HG03108 (cell line): ENCODE results near the gene COL24A1.
"Not testable (repeated sequence)": the region's sequence is repeated elsewhere in the genome, so short reads cannot be mapped to it uniquely, and the experiment has no call there.

ENCODE experiments used
- ATAC-seq: cut with Tn5 transposase; IDR thresholded peaks from one replicate; pipeline ENCODE4 v1.9.1; 2021; ENCODE audit warnings: moderate library complexity; ENCODE audit not compliant: unreplicated experiment

The COL24A1 gene

GRCh38 chr1:86153836-86154235, 2.7 kb downstream of the COL24A1 start:
- no peak for ATAC-seq

DNA sequence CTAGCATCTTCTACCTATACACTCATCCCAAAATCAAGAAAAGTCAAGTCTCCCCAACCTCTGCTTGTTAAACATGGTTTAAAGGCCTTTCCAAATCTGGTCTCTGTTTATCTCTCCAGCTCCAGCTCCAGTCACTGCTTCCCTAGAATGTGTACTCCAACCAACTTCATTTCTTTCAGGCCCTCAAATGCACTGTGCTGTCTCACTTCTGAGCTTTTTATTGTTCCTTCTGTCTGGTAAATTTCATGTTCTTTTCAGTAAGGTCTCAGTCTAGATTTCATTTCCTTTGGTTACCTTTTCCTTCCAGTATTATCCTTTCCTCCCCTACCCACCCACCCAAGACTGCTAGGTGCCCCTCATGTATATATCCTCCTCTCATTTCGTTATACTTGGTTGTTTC, 3.7 kb downstream of the COL24A1 start:
- ATAC-seq = no peak

GRCh38 chr1:86151427-86151826, 5.1 kb downstream of the COL24A1 start:
- ATAC-seq = no peak

DNA sequence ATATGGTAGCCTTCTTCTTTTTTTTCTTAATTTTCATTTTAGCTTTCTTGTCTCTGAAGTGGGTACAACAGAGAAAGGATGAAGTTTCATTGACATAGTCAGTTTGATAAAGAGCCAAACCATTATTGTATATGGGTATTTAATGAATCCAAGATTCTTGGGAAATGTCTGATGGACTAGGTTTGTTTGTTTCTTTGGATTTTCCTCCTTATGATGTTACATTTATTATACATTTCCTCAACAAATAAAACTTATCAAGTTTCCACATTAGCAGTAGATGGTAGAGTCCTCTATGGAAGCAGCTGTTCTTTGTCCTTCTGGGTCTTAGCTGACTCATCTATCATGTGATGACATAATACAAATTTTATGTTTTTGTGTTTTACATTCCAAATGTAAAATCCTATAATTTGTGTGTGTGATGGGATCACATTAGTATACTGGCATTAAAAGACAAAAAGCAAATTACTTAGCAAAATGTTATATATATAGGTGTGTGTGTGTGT, 6.0 kb downstream of the COL24A1 start:
- ATAC-seq = no peak

DNA sequence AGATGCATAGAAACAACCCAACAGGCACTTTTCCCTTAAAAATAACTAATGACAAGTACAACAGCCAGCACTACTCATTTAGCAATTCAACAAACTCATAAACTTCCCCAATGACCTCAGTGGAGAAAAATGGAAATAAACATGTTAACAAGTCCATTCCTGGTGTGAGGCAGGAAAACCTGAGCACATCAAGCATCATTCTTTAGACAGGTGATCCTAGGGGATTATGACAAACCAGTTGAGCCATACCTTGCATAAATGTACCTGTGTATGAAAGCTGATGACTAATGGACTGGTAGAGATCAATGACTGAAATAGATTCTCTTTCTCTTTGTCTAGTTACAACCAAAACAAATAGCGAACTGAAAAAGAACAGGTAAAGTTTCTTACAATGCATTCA, 7.0 kb downstream of the COL24A1 start:
- no peak for ATAC-seq

DNA sequence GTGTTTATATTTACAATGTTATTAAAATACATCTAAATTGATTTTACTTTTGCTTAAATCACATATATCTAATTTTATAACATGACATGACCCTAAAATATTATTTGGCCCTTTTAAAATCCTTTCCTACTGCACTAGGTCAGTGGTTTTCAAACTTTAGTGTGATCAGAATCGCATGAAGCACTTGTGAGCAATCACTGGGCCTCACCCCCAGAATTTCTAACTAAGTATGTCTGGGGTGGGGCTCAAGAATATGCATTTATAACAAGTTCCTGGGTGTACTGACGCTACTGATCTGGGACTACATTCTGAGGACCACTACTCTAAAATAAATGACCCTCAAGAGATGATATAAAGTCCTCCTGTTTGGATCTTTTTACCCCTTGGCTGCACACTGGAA, 8.8 kb downstream of the COL24A1 start:
- ATAC-seq = no peak

GRCh38 chr1:86146566-86146965, 10.0 kb downstream of the COL24A1 start:
- ATAC-seq = no peak

GRCh38 chr1:86140281-86140880, 16.2 kb downstream of the COL24A1 start:
- ATAC-seq = no peak

GRCh38 chr1:86138746-86139145, 17.8 kb downstream of the COL24A1 start:
- ATAC-seq = no peak

DNA sequence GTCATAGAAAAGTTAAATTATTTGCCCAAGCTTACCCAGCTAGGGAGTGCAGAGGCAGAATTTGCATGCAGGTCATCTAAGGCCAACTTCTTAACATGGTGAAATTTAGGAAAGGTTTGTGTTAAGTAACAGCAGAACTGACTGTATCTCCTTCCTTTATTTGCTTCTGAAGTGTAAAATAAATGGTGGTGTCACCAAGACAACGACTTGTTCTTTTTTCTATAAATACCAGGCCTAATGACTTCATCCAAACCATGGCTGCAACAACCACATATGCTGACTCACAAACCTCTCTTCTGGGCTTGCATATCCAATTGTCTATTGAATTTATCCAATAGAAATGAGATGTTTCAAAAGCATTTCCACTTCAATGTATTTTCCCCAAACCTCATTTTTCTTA, 19.1 kb downstream of the COL24A1 start:
- ATAC-seq = no peak

DNA sequence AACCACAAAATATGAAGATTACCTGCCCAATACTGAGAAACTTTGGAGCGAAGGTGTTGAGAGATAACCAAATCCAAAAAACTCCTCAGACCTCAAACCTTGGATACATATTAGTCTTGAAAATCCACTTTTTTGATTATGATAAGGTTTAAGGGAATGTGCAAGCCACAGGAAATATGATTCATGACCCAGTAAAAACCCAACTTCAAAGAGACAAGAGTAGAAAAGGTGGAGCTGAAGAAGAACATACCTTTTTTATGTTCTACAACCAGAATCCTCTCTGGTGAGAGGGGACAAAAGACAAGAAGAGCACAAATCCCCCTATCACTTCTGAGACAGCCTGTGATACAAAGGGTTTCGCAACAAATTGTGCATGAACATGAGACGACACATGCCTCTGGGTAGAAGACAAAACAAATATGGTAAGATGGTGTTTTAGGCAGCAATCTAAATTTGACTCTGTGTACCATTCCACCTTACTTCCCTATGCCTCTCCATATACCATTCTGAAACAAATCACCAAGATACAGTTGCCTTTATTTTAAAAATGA, 37.3 kb downstream of the COL24A1 start:
- ATAC-seq = no peak

DNA sequence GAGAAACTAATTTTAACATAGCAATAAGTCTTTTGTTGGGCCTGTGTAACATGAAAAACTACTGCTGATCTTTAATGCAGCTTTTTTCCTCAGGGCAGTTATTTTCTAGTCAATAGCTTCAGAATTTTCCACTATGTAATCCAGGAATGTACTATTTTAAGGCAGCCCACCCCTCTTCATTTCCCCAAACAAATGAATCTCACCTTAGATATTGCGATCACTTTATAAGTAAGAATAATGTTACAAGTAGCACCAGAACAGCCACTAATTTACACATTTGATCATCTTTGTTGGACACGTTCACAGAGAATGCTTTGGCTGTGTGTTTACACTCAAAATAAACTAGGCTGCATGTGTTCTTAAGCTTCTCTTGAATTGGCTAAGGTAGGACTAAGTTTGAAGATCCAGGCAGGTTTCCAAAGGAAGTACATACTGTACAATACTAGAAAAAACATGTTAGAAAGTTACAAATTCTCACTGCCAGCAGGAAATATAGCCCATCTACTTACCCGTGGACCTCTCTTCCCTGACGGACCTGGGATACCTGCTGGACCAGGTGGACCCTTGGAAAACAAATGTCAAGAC, 41.7 kb downstream of the COL24A1 start:
- ATAC-seq = no peak

DNA sequence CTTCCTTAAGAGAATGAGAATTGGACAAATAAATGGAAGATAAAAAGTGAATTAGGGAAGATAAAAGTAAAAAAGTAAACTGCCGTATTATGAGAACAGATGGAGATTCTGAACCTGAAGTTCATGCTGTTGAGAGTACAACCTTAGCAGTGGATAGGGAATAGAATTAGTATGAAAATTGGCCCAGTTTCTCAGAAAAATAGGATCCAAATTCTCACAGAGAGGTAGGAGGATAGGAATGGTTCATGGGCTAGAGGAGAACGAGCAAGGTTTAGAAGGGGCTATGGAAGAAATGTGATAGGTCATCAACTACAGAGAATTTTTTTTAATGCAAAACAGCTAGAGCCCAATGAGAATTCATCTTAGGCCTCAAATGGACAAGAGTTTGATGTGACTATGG, 42.3 kb downstream of the COL24A1 start:
- ATAC-seq = no peak

- not testable (repeated sequence) for ATAC-seq
These were observed 45.0 kb downstream of the COL24A1 start for GRCh38 chr1:86111590-86111989.

DNA sequence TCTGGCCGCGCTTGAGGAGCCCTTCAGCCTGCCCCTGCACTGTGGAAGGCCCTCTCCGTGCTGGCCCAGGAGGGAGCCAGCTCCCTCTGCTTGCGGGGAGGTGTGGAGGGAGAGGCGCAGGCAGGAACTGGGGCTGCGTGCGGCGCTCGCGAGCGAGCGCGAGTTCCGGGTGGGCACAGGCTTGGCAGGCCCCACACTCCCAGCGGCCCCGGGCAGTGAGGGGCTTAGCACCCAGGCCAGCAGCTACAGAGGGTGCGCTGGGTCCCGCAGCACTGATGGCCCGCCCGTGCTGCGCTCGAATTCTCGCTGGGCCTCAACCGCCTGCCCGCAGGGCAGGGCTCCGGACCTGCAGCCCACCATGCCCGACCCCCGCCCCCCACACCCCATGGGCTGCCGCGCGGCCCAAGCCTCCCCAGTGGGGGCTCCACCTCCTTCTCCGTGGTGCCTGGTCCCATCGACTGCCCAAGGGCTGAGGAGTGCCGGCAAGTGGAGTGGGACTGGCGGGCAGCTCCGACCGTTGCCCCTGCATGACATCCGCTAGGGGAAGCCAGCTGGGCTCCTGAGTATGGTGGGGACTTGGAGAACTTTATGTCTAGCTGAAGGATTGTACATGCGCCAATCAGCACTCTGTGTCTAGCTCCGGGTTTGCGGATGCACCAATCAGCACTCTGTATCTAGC, 46.0 kb downstream of the COL24A1 start:
- ATAC-seq = no peak

DNA sequence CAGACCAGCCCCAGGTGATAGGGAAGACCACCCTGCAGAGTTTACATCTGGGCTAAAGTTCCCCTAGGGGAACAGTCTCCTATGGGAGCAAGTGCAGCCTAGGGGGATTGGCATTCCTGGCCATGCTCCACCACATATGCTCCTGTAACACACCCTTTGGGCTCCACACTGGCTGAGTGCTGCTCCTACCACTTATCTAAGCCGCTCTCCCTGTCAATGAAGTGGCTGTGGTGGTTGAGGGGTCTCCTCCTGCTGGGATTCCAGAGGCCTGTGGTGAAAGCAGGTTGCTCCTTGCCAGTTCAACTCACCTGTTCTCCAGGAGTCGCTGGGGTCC, 51.1 kb downstream of the COL24A1 start:
- no peak for ATAC-seq

DNA sequence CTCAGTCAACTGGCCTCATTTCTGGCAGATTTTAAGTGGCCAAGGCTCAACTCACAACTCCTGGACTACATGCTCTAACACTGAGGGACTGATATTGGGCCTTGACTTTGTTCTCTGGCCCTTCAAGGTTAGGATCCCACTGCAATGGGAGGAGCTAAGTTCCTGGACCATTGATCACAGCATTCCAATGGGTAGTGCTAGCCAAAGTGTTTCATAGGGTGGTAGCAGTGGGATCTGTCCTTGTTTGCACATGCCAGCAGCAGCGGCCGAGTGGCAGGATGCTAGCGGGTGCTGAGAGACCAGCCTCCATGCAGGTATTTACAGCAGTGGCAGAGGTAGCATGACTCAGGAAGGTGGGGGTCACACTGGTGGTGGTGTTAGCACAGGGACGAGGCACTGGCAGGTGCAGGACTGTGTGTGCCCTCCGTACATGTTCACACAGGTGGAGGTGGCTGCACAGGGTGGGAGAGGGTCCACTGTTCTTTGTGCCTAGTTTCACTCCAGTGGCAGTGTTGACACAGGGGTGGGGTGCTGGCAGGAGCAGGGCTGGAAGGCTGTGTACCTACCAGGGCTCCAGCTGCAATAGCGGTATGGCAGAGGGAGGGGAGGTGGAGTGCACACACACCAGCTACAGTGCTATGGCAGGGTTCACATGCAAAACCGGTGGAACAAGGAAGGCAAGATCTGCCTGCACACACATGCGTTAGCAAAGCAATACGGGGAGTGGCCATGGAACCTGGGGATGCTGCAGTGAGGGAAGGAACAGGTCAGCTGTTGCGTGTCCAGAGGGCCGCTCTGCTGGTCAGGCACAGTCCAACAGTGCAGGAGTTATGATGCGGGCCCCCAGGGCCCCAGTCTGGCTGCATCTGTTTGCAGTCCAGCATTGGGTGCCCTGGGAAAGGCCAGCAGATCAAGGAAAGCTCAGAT, 51.7 kb downstream of the COL24A1 start:
- no peak for ATAC-seq

DNA sequence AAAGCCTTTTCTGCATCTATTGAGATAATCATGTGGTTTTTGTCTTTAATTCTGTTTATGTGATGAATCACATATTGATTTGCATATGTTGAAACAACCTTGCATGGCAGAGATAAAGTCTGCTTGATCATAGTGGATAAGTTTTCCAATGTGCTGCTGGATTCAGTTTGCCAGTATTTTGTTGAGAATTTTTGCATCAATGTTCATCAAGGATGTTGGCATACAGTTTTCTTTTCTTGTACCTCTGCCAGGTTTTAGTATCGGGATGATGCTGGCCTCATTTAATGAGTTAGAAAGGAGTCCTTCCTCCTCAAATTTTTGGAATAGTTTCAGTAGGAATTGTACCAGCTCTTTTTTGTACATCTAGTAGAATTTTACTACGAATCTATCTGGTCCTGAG, 55.0 kb downstream of the COL24A1 start:
- ATAC-seq = no peak

- no peak for ATAC-seq
These were observed 56.2 kb downstream of the COL24A1 start for GRCh38 chr1:86100401-86100800.

- no peak for ATAC-seq
These were observed 66.8 kb downstream of the COL24A1 start for GRCh38 chr1:86089765-86090164.

- no peak for ATAC-seq
These were observed 70.7 kb downstream of the COL24A1 start for GRCh38 chr1:86085741-86086409.
